PC-3 (cell line): ENCODE measurements around the gene TUBAL3.

ENCODE experiments used
- EZH2phosphoT487 ChIP-seq: fragments of 300-600 bp; sonication (generic); IDR thresholded peaks from 2 replicates; pipeline ENCODE4 v1.6.1; 2018; ENCODE audit warnings: mild to moderate bottlenecking, antibody characterized with exemption, low read length, borderline replicate concordance
- TF ChIP-seq, protein P1 (sequence below): fragments of 300-600 bp; sonication (generic); conservative IDR thresholded peaks from 2 replicates; pipeline ENCODE4 v1.5.1; 2017; ENCODE audit warnings: antibody characterized with exemption, low read depth, mild to moderate bottlenecking, low read length

DNA sequence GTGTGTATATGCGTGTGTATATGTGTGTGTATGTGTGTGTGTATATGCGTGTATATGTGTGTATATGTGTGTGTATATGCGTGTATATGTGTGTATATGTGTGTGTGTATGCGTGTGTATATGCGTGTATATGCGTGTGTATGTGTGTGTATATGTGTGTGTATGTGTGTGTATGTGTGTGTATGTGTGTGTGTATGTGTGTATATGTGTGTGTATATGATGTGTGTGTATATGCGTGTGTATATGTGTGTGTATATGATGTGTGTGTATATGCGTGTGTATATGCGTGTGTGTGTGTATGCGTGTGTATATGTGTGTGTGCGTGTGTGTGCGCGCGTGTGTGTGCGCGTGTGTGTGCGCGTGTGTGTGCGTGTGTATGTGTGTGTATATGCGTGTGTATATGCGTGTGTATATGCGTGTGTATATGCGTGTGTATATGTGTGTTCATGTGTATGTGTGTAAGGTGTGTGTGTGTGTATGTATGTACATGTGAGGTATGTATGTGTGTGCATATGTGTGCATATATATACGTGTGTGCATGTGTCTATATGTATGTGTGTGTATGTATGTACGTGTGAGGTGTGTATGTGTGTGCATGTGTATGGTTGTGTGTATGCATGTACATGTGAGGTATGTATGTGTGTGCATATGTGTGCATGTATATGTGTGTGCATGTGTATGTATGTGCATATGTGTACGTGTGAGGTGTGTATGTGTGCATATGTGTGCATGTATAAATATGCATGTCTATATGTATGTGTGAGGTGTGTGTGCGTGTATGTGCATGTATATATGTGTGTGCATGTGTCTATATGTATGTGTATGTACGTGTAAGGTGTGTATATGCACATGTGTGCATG is 33.9 kb downstream of the TUBAL3 start:
- TF ChIP-seq, protein P1, sequence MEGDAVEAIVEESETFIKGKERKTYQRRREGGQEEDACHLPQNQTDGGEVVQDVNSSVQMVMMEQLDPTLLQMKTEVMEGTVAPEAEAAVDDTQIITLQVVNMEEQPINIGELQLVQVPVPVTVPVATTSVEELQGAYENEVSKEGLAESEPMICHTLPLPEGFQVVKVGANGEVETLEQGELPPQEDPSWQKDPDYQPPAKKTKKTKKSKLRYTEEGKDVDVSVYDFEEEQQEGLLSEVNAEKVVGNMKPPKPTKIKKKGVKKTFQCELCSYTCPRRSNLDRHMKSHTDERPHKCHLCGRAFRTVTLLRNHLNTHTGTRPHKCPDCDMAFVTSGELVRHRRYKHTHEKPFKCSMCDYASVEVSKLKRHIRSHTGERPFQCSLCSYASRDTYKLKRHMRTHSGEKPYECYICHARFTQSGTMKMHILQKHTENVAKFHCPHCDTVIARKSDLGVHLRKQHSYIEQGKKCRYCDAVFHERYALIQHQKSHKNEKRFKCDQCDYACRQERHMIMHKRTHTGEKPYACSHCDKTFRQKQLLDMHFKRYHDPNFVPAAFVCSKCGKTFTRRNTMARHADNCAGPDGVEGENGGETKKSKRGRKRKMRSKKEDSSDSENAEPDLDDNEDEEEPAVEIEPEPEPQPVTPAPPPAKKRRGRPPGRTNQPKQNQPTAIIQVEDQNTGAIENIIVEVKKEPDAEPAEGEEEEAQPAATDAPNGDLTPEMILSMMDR = no peak
- TF ChIP-seq EZH2phosphoT487 = no peak
